B cell (primary cell): Measurements from ENCODE around the gene TEX10. TPM values are rescaled to one million over a fixed set of nuclear protein-coding genes. Genes with fewer than 3 reads are reported as not detected.

Experiments
- ATAC-seq: fragments of 200-7000 bp; cut with Tn5 transposase; one replicate; pipeline ENCODE4 v1.10.0; 2021; ENCODE audit warnings: low read depth, mild to moderate bottlenecking, moderate number of reproducible peaks, moderate library complexity
- CTCF ChIA-PET: fragments of 350-600 bp; sonication (Branson Sonifier 250); formaldehyde crosslinking; loops from one replicate; lab custom pipeline; 2021; ENCODE audit warnings: antibody characterized with exemption, inconsistent platforms; lab: Charles Lee
- POLR2A ChIA-PET: fragments of 350-600 bp; sonication (Branson Sonifier 250); formaldehyde crosslinking; loops from one replicate; lab custom pipeline; 2021; ENCODE audit warnings: antibody characterized with exemption; lab: Charles Lee
- DNase-seq: peaks from one replicate; pipeline ENCODE4 v3.0.0; 2013
- H2AFZ ChIP-seq: 2 replicates; pipeline ENCODE4 v1.6.1; 2012; ENCODE audit warnings: mild to moderate bottlenecking, low read depth, low read length; ENCODE audit not compliant: insufficient read depth, poor library complexity, severe bottlenecking
- H3K27ac ChIP-seq, 2 donors: 1 replicate in 1 of 2; 2 replicates in 1 of 2; pipeline ENCODE4 v1.5.1; 2012 to 2013; ENCODE audit warnings: low read length in 2 of 2, mild to moderate bottlenecking in 2 of 2, moderate library complexity in 1 of 2
- H3K27me3 ChIP-seq, 4 experiments: fragments of 200-600 bp in 1 of 4; sonication (generic) in 1 of 4; replicated peaks in 1 of 4; 1 replicate in 2 of 4; 2 replicates in 2 of 4; pipeline versions ENCODE4 v1.6.1 to v1.7.0; 2013 to 2016; ENCODE audit warnings: low read length in 3 of 4, mild to moderate bottlenecking in 2 of 4, mixed read lengths in 1 of 4, moderate library complexity in 1 of 4; ENCODE audit not compliant: insufficient read depth in 4 of 4, control insufficient read depth in 3 of 4; ENCODE audit errors: control extremely low read depth in 1 of 4
- H3K36me3 ChIP-seq, 2 experiments: replicated peaks in 1 of 2; 1 replicate in 1 of 2; 2 replicates in 1 of 2; pipeline versions ENCODE4 v1.6.1 to v1.7.1; 2013; ENCODE audit warnings: low read length in 1 of 2; ENCODE audit not compliant: insufficient read depth in 2 of 2, control insufficient read depth in 1 of 2; ENCODE audit errors: control extremely low read depth in 1 of 2, extremely low read depth in 1 of 2
- H3K4me1 ChIP-seq, 2 donors: fragments of 200-600 bp in 1 of 2; sonication (generic) in 1 of 2; 1 replicate in 1 of 2; 2 replicates in 1 of 2; pipeline versions ENCODE4 v1.5.1 to v1.6.1; 2013 to 2017; ENCODE audit warnings: low read length in 2 of 2; ENCODE audit not compliant: control insufficient read depth in 2 of 2, insufficient read depth in 2 of 2
- H3K4me2 ChIP-seq: replicated peaks from 2 replicates; pipeline ENCODE3; 2012; ENCODE audit warnings: mild to moderate bottlenecking, low read depth, low read length; ENCODE audit not compliant: poor library complexity, severe bottlenecking
- H3K4me3 ChIP-seq, 5 experiments: fragments of 200-600 bp in 1 of 5; sonication (generic) in 1 of 5; 1 replicate in 3 of 5; 2 replicates in 2 of 5; pipeline versions ENCODE4 v1.5.1 to v1.7.0; 2011 to 2016; ENCODE audit warnings: low read length in 4 of 5, mild to moderate bottlenecking in 4 of 5, low read depth in 2 of 5, control low read depth in 1 of 5, moderate library complexity in 1 of 5; ENCODE audit not compliant: insufficient read depth in 1 of 5; ENCODE audit errors: control extremely low read depth in 1 of 5, extremely low read depth in 1 of 5
- H3K79me2 ChIP-seq: fragments of 200-600 bp; sonication (generic); one replicate; pipeline ENCODE4 v1.6.0; 2016; ENCODE audit warnings: low read length; ENCODE audit not compliant: control insufficient read depth, insufficient read depth
- H3K9ac ChIP-seq: fragments of 200-600 bp; sonication (generic); 2 replicates; pipeline ENCODE4 v1.6.1; 2017; ENCODE audit warnings: mild to moderate bottlenecking, low read length, moderate library complexity
- H3K9me3 ChIP-seq, 3 donors: one replicate each; pipeline versions ENCODE4 v1.6.1 to v1.7.1; 2013; ENCODE audit warnings: low read length in 2 of 3; ENCODE audit not compliant: control insufficient read depth in 2 of 3, insufficient read depth in 1 of 3; ENCODE audit errors: control extremely low read depth in 1 of 3
- H4K20me1 ChIP-seq: 2 replicates; pipeline ENCODE4 v1.6.0; 2012; ENCODE audit warnings: mild to moderate bottlenecking, low read length; ENCODE audit not compliant: insufficient read depth, control insufficient read depth, poor library complexity, severe bottlenecking
- H3K27ac Mint-ChIP-seq: one replicate; pipeline ENCODE4 v1.8.0; 2021; ENCODE audit warnings: mixed read lengths
- H3K27me3 Mint-ChIP-seq: one replicate; pipeline ENCODE4 v1.8.0; 2021; ENCODE audit warnings: mixed read lengths
- H3K4me1 Mint-ChIP-seq: one replicate; pipeline ENCODE4 v1.8.0; 2021; ENCODE audit warnings: mixed read lengths
- H3K4me3 Mint-ChIP-seq: one replicate; pipeline ENCODE4 v1.8.0; 2021; ENCODE audit warnings: mixed read lengths
- H3K9me3 Mint-ChIP-seq: one replicate; pipeline ENCODE4 v1.8.0; 2022; ENCODE audit warnings: mixed read lengths; ENCODE audit not compliant: insufficient read depth
- EZH2 ChIP-seq: IDR thresholded peaks from 2 replicates; pipeline ENCODE4 v1.6.1; 2012; ENCODE audit warnings: borderline replicate concordance, low read depth, mild to moderate bottlenecking, moderate library complexity, low read length; ENCODE audit not compliant: insufficient read depth, poor library complexity, severe bottlenecking
- WGBS: methylation state at CpG from one replicate; pipeline ENCODE4 v1.1.5; 2013; ENCODE audit warnings: missing lambda C conversion rate; ENCODE audit not compliant: insufficient coverage; 5-methylcytosine and 5-hydroxymethylcytosine counted together
- intact Hi-C: fragments of 100-400 bp; cut with micrococcal nuclease; formaldehyde crosslinking; loops from one replicate; pipeline ENCODE4 v1.10.0; 2022
- polyA plus RNA-seq: library from polyadenylated mRNA; depleted of rRNA; stranded (reverse); fragments of >200 nt; gene quantifications from 2 replicates; pipeline ENCODE4 v1.2.3, GENCODE V29; 2012
- total RNA-seq, 2 donors: library from RNA; stranded (reverse); fragments of 120-200 nt in 1 of 2; gene quantifications; 1 replicate in 1 of 2; 2 replicates in 1 of 2; pipeline versions ENCODE4 v1.2.3 to v1.2.4, GENCODE V29; 2013 to 2022
- TF ChIP-seq, protein P1 (sequence below): fragments of 200-600 bp; IDR thresholded peaks from one replicate; pipeline ENCODE4 v1.8.0; 2022; ENCODE audit warnings: antibody characterized with exemption, mild to moderate bottlenecking

The TEX10 gene
- total and polyA plus RNA-seq, 2 donors (not counting 1 experiment from before 2014, with no cell fraction given): 15.5 to 24.9 TPM

DNA sequence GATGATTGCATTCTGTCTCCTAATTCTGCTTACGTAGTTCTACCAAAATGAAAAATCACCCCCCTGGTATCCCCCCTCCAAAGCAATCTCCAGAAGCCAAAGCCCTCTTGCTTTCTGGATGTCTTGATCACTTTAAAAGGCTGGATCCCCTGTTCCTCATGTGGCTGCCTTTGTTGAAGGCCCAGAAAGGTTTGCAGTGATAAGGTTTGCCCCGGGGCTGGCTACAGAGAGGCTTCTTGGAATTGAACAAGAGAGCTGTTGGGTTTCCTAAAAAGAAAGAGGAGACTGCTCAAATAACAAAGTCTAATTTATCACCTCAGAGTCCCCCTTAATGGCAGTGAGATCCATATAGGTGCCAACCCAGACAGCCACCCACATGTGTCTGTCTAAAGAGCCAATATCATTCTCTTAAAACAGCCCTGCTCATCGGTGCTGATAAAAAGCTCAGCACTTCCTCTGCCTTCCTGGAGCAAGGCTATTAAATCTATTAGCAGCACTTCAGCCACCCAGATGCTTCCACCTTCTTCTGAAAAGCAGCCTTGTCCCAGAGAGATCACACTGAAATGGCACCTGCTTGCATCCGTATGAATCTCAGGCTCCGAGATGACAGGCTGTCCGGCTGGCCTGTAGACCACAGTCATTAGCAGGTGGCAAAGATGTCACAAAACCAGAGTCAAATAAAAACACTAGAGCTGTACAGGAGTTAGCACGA lies 70.9 kb downstream of the TEX10 start:
- 90% methylated on average over 4 of the region's 7 CpGs for WGBS
- H3K27me3 ChIP-seq: no peaks in the 10 kb centered on the region
- H3K4me3 ChIP-seq: no peak overlapping the region
- H2AFZ ChIP-seq: no peak overlapping the region
- TF ChIP-seq EZH2: no peak
- TF ChIP-seq, protein P1, sequence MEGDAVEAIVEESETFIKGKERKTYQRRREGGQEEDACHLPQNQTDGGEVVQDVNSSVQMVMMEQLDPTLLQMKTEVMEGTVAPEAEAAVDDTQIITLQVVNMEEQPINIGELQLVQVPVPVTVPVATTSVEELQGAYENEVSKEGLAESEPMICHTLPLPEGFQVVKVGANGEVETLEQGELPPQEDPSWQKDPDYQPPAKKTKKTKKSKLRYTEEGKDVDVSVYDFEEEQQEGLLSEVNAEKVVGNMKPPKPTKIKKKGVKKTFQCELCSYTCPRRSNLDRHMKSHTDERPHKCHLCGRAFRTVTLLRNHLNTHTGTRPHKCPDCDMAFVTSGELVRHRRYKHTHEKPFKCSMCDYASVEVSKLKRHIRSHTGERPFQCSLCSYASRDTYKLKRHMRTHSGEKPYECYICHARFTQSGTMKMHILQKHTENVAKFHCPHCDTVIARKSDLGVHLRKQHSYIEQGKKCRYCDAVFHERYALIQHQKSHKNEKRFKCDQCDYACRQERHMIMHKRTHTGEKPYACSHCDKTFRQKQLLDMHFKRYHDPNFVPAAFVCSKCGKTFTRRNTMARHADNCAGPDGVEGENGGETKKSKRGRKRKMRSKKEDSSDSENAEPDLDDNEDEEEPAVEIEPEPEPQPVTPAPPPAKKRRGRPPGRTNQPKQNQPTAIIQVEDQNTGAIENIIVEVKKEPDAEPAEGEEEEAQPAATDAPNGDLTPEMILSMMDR: no peak
- no peaks in the 10 kb centered on the region for H4K20me1 ChIP-seq
- peaks cover 1 to 37% of the 10 kb centered on the region in 2 experiments for H3K36me3 ChIP-seq
- no peak overlapping the region for H3K9ac ChIP-seq
- H3K4me2 ChIP-seq: no peak overlapping the region
- no peaks in the 10 kb centered on the region for H3K79me2 ChIP-seq
- Mint-ChIP-seq H3K27ac (no peak overlapping the region), H3K4me1 (no peaks in the 10 kb centered on the region), H3K4me3 (no peak overlapping the region), H3K9me3 (peaks cover 4% of the 10 kb centered on the region), H3K27me3 (no peaks in the 10 kb centered on the region)
- ATAC-seq (no peak), DNase-seq (no peak)
- intact Hi-C loops: no loop called here
- ChIA-PET CTCF (no interaction called here), POLR2A (no interaction called here)
- no peak overlapping the region for H3K27ac ChIP-seq
- H3K9me3 ChIP-seq: peaks cover 0 to 6% (median 4%) of the 10 kb centered on the region in 3 donors
- no peaks in the 10 kb centered on the region for H3K4me1 ChIP-seq

DNA sequence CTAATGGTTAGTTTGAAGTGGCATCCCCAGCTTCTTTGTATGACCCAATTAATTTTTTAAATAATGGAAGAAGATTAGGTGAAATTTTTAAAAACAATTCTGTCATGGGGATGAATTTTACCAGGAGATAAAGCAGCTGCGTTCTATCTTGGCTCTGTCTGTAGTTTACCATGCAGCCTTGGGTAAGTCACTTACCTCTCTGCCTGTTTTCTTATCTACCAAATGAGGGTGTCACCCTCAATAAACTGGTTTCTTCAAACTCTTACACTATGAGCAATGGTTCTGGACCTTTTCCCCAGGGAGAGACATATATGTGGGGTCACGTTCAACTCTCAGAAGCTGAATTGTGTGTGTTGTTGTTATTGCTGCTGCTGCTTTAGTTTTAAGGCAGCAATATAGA lies 71.7 kb downstream of the TEX10 start:
- no peak overlapping the region for H3K4me3 ChIP-seq
- no CpG with 5 or more reads among the region's 2 CpGs for WGBS

More for the DNA sequence above, 71.7 kb downstream of the TEX10 start:
- H3K27me3 ChIP-seq: no peaks in the 10 kb centered on the region
- H3K27ac ChIP-seq: no peak overlapping the region
- POLR2A ChIA-PET: no interaction called here
- ATAC-seq (no peak), DNase-seq (no peak)
- no peaks in the 10 kb centered on the region for H3K79me2 ChIP-seq
- H2AFZ ChIP-seq: no peak overlapping the region
- no peaks in the 10 kb centered on the region for H3K4me1 ChIP-seq
- intact Hi-C loops: no loop called here
- no peak overlapping the region for H3K9ac ChIP-seq
- H3K4me2 ChIP-seq: no peak overlapping the region
- no peak overlapping the region for H3K27ac Mint-ChIP-seq
- H3K27me3 Mint-ChIP-seq: no peaks in the 10 kb centered on the region
- peaks cover 0 to 6% (median 4%) of the 10 kb centered on the region in 3 donors for H3K9me3 ChIP-seq
- H3K4me3 Mint-ChIP-seq: no peak overlapping the region
- peaks cover 4% of the 10 kb centered on the region for H3K9me3 Mint-ChIP-seq
- CTCF ChIA-PET: interaction anchor here (1.6 kb wide), 1 partner anchor 8 kb away, joined by 3 read pairs; no protein-coding TSS in a partner anchor
- no peaks in the 10 kb centered on the region for H3K4me1 Mint-ChIP-seq
- TF ChIP-seq, protein P1: no peak
- TF ChIP-seq EZH2: no peak
- H4K20me1 ChIP-seq: no peaks in the 10 kb centered on the region
- peaks cover 1 to 37% of the 10 kb centered on the region in 2 experiments for H3K36me3 ChIP-seq
